Activated T-helper 2 cell treated with anti-CD3 and anti-CD28 coated beads, Interferon-gamma antibody, Interleukin-2, Interleukin-4, amounts not matched to agents 10 μg/mL and 5 μg/mL and 100 μg/mL, durations not matched to agents 14 hours and 24 hours and 36 hours (primary cell): ENCODE results near the gene CHD6. TPM values are rescaled to one million over a fixed set of nuclear protein-coding genes. Genes with fewer than 3 reads are reported as not detected.

ENCODE experiments used
- DNase-seq: peaks from one replicate; pipeline ENCODE4 v3.0.0; 2021; ENCODE audit warnings: low spot score
- H3K27ac Mint-ChIP-seq: one replicate; pipeline ENCODE4 v1.8.0; 2021; ENCODE audit warnings: mixed read lengths
- H3K27me3 Mint-ChIP-seq: one replicate; pipeline ENCODE4 v1.8.0; 2021; ENCODE audit warnings: low read depth, mixed read lengths
- H3K36me3 Mint-ChIP-seq: one replicate; pipeline ENCODE4 v1.8.0; 2021; ENCODE audit warnings: low read depth, mixed read lengths
- H3K4me1 Mint-ChIP-seq: one replicate; pipeline ENCODE4 v1.8.0; 2021; ENCODE audit warnings: low read depth, mixed read lengths
- H3K4me3 Mint-ChIP-seq: one replicate; pipeline ENCODE4 v1.8.0; 2021; ENCODE audit warnings: low read depth, mild to moderate bottlenecking, moderate library complexity, mixed read lengths
- H3K9me3 Mint-ChIP-seq: one replicate; pipeline ENCODE4 v1.8.0; 2021; ENCODE audit warnings: mixed read lengths
- intact Hi-C: fragments of 100-400 bp; cut with micrococcal nuclease; formaldehyde crosslinking; loops from one replicate; pipeline ENCODE4 v1.15.1; 2023
- total RNA-seq: library from RNA; stranded (reverse); gene quantifications from 2 replicates; pipeline ENCODE4 v1.2.3, GENCODE V29; 2022

Gene CHD6
- total RNA-seq, 1 donor from 2014 or later = 32.7 TPM

GRCh38 chr20:41363601-41364000 is 254.6 kb downstream of the CHD6 start:
- DNase-seq = no peak
- peaks cover 26% of the 10 kb centered on the region for H3K27me3 Mint-ChIP-seq
- no peaks in the 10 kb centered on the region for H3K4me1 Mint-ChIP-seq
- no peak overlapping the region for H3K4me3 Mint-ChIP-seq
- no peaks in the 10 kb centered on the region for H3K36me3 Mint-ChIP-seq
- H3K9me3 Mint-ChIP-seq = no peaks in the 10 kb centered on the region
- intact Hi-C loops = no loop called here
- no peak overlapping the region for H3K27ac Mint-ChIP-seq

- Mint-ChIP-seq H3K27ac (no peak overlapping the region), H3K27me3 (peaks cover 20% of the 10 kb centered on the region), H3K9me3 (no peaks in the 10 kb centered on the region), H3K36me3 (no peaks in the 10 kb centered on the region), H3K4me3 (no peak overlapping the region), H3K4me1 (no peaks in the 10 kb centered on the region)
- no peak for DNase-seq
- intact Hi-C loops = no loop called here
Observed at GRCh38 chr20:41362748-41363140, 255.4 kb downstream of the CHD6 start.

- DNase-seq = no peak
- Mint-ChIP-seq H3K4me1 (no peaks in the 10 kb centered on the region), H3K27ac (no peak overlapping the region), H3K4me3 (no peak overlapping the region), H3K36me3 (no peaks in the 10 kb centered on the region), H3K27me3 (peaks cover 13% of the 10 kb centered on the region), H3K9me3 (no peaks in the 10 kb centered on the region)
- intact Hi-C loops = no loop called here
Observed at GRCh38 chr20:41361757-41362747, 256.1 kb downstream of the CHD6 start.

- Mint-ChIP-seq H3K4me1 (no peaks in the 10 kb centered on the region), H3K27ac (no peak overlapping the region), H3K36me3 (no peaks in the 10 kb centered on the region), H3K9me3 (no peaks in the 10 kb centered on the region), H3K4me3 (no peak overlapping the region), H3K27me3 (peaks cover 12% of the 10 kb centered on the region)
- DNase-seq = no peak
- intact Hi-C loops = no loop called here
Observed at GRCh38 chr20:41360831-41361756, 257.1 kb downstream of the CHD6 start.

GRCh38 chr20:41359541-41360011 is 258.6 kb downstream of the CHD6 start:
- Mint-ChIP-seq H3K9me3 (no peaks in the 10 kb centered on the region), H3K27ac (no peak overlapping the region), H3K27me3 (peaks cover 2% of the 10 kb centered on the region), H3K4me1 (no peaks in the 10 kb centered on the region), H3K36me3 (no peaks in the 10 kb centered on the region), H3K4me3 (no peak overlapping the region)
- intact Hi-C loops = no loop called here
- no peak for DNase-seq

GRCh38 chr20:41358717-41359116 is 259.5 kb downstream of the CHD6 start:
- DNase-seq = no peak
- H3K9me3 Mint-ChIP-seq = no peaks in the 10 kb centered on the region
- no peaks in the 10 kb centered on the region for H3K36me3 Mint-ChIP-seq
- no peaks in the 10 kb centered on the region for H3K4me1 Mint-ChIP-seq
- no peak overlapping the region for H3K27ac Mint-ChIP-seq
- intact Hi-C loops = no loop called here
- no peak overlapping the region for H3K4me3 Mint-ChIP-seq
- no peaks in the 10 kb centered on the region for H3K27me3 Mint-ChIP-seq

GRCh38 chr20:41358230-41358629 is 259.9 kb downstream of the CHD6 start:
- H3K9me3 Mint-ChIP-seq = no peaks in the 10 kb centered on the region
- DNase-seq = no peak
- no peak overlapping the region for H3K4me3 Mint-ChIP-seq
- intact Hi-C loops = no loop called here
- no peaks in the 10 kb centered on the region for H3K4me1 Mint-ChIP-seq
- no peaks in the 10 kb centered on the region for H3K36me3 Mint-ChIP-seq
- no peak overlapping the region for H3K27ac Mint-ChIP-seq
- H3K27me3 Mint-ChIP-seq = no peaks in the 10 kb centered on the region

- intact Hi-C loops = no loop called here
- Mint-ChIP-seq H3K36me3 (no peaks in the 10 kb centered on the region), H3K4me3 (no peak overlapping the region), H3K4me1 (no peaks in the 10 kb centered on the region), H3K27ac (no peak overlapping the region), H3K27me3 (no peaks in the 10 kb centered on the region), H3K9me3 (no peaks in the 10 kb centered on the region)
- DNase-seq = no peak
Observed at GRCh38 chr20:41357424-41358163, 260.6 kb downstream of the CHD6 start.

- no peaks in the 10 kb centered on the region for H3K27me3 Mint-ChIP-seq
Observed at GRCh38 chr20:41356951-41357350, 261.2 kb downstream of the CHD6 start.

GRCh38 chr20:41355598-41356203 is 262.5 kb downstream of the CHD6 start:
- intact Hi-C loops = no loop called here
- H3K36me3 Mint-ChIP-seq = no peaks in the 10 kb centered on the region
- DNase-seq = no peak
- H3K4me3 Mint-ChIP-seq = no peak overlapping the region
- no peak overlapping the region for H3K27ac Mint-ChIP-seq
- no peaks in the 10 kb centered on the region for H3K9me3 Mint-ChIP-seq
- H3K27me3 Mint-ChIP-seq = no peaks in the 10 kb centered on the region
- H3K4me1 Mint-ChIP-seq = no peaks in the 10 kb centered on the region

More at GRCh38 chr20:41356951-41357350, 261.2 kb downstream of the CHD6 start:
- DNase-seq = no peak
- Mint-ChIP-seq H3K36me3 (no peaks in the 10 kb centered on the region), H3K4me1 (no peaks in the 10 kb centered on the region), H3K9me3 (no peaks in the 10 kb centered on the region), H3K27ac (no peak overlapping the region), H3K4me3 (no peak overlapping the region)
- intact Hi-C loops = no loop called here

GRCh38 chr20:41355192-41355591 is 263.0 kb downstream of the CHD6 start:
- H3K9me3 Mint-ChIP-seq = no peaks in the 10 kb centered on the region
- H3K27ac Mint-ChIP-seq = no peak overlapping the region
- no peak for DNase-seq
- intact Hi-C loops = no loop called here
- no peaks in the 10 kb centered on the region for H3K4me1 Mint-ChIP-seq
- H3K27me3 Mint-ChIP-seq = no peaks in the 10 kb centered on the region
- no peak overlapping the region for H3K4me3 Mint-ChIP-seq
- no peaks in the 10 kb centered on the region for H3K36me3 Mint-ChIP-seq

GRCh38 chr20:41353530-41353929 is 264.6 kb downstream of the CHD6 start:
- no peaks in the 10 kb centered on the region for H3K27me3 Mint-ChIP-seq
- H3K27ac Mint-ChIP-seq = no peak overlapping the region
- no peak overlapping the region for H3K4me3 Mint-ChIP-seq
- intact Hi-C loops = no loop called here
- no peaks in the 10 kb centered on the region for H3K4me1 Mint-ChIP-seq
- no peaks in the 10 kb centered on the region for H3K36me3 Mint-ChIP-seq
- no peaks in the 10 kb centered on the region for H3K9me3 Mint-ChIP-seq
- DNase-seq = no peak
